ENCODE measurements around the gene UGT1A7. TPM values are rescaled to one million over a fixed set of nuclear protein-coding genes. Genes with fewer than 3 reads are reported as not detected.
"Not testable (repeated sequence)": the region's sequence is repeated elsewhere in the genome, so short reads cannot be mapped to it uniquely, and the experiment has no call there.

UGT1A7 gene
- not detected for total RNA-seq

- no peak for DNase-seq (ENCODE audit: low read depth in 2 of 3, low spot score in 2 of 3)
Measured at GRCh38 chr2:233681521-233682099, at the start of gene UGT1A7. Gene UGT1A7, plus strand, starts transcription at chr2:233681901. Its CDS starts 37 bp downstream, at chr2:233681938.

GRCh38 chr2:233636306-233636705 is 45.4 kb upstream of the UGT1A7 start, which contains the start of gene UGT1A10:
Gene UGT1A10, plus strand, starts transcription at chr2:233636448. Its CDS starts 75 bp downstream, at chr2:233636523.
- not testable (repeated sequence) for DNase-seq (ENCODE audit: low read depth in 2 of 3, low spot score in 2 of 3)

- DNase-seq (ENCODE audit: low read depth in 2 of 3, low spot score in 2 of 3): no peak
Measured at GRCh38 chr2:233638836-233639235, 42.9 kb upstream of the UGT1A7 start.

- no peak for DNase-seq (ENCODE audit: low read depth in 2 of 3, low spot score in 2 of 3)
Measured at GRCh38 chr2:233639860-233640259, 41.8 kb upstream of the UGT1A7 start.

GRCh38 chr2:233643128-233643527 is 38.6 kb upstream of the UGT1A7 start:
- peak in 1 of 3 donors; percentile 2 for DNase-seq (ENCODE audit: low read depth in 2 of 3, low spot score in 2 of 3)

- not testable (repeated sequence) for DNase-seq (ENCODE audit: low read depth in 2 of 3, low spot score in 2 of 3)
Measured at GRCh38 chr2:233646033-233646432, 35.7 kb upstream of the UGT1A7 start.

GRCh38 chr2:233650981-233651380 is 30.7 kb upstream of the UGT1A7 start:
- no peak for DNase-seq (ENCODE audit: low read depth in 2 of 3, low spot score in 2 of 3)

- no peak for DNase-seq (ENCODE audit: low read depth in 2 of 3, low spot score in 2 of 3)
Measured at GRCh38 chr2:233651430-233651829, 30.3 kb upstream of the UGT1A7 start.

GRCh38 chr2:233654501-233654900 is 27.2 kb upstream of the UGT1A7 start:
- no peak for DNase-seq (ENCODE audit: low read depth in 2 of 3, low spot score in 2 of 3)

GRCh38 chr2:233655043-233655442 is 26.7 kb upstream of the UGT1A7 start:
- DNase-seq (ENCODE audit: low read depth in 2 of 3, low spot score in 2 of 3): no peak

- not testable (repeated sequence) for DNase-seq (ENCODE audit: low read depth in 2 of 3, low spot score in 2 of 3)
Measured at GRCh38 chr2:233655943-233656342, 25.8 kb upstream of the UGT1A7 start.

GRCh38 chr2:233656443-233656842 is 25.3 kb upstream of the UGT1A7 start:
- no peak for DNase-seq (ENCODE audit: low read depth in 2 of 3, low spot score in 2 of 3)

GRCh38 chr2:233658610-233659009 is 23.1 kb upstream of the UGT1A7 start:
- DNase-seq (ENCODE audit: low read depth in 2 of 3, low spot score in 2 of 3): no peak

- DNase-seq (ENCODE audit: low read depth in 2 of 3, low spot score in 2 of 3): no peak
Measured at GRCh38 chr2:233663911-233664310, 17.8 kb upstream of the UGT1A7 start.

- no peak for DNase-seq (ENCODE audit: low read depth in 2 of 3, low spot score in 2 of 3)
Measured at GRCh38 chr2:233668605-233669260, 13.0 kb upstream of the UGT1A7 start.

- DNase-seq (ENCODE audit: low read depth in 2 of 3, low spot score in 2 of 3): no peak
Measured at GRCh38 chr2:233671290-233672161, 10.2 kb upstream of the UGT1A7 start, which contains the start of gene UGT1A9. Gene UGT1A9, plus strand, starts transcription at chr2:233671898. Its CDS starts 37 bp downstream, at chr2:233671935.

- DNase-seq (ENCODE audit: low read depth in 2 of 3, low spot score in 2 of 3): peak in 1 of 3 donors; percentile 41
Measured at GRCh38 chr2:233672886-233673285, 8.8 kb upstream of the UGT1A7 start.

- DNase-seq (ENCODE audit: low read depth in 2 of 3, low spot score in 2 of 3): no peak
Measured at GRCh38 chr2:233673896-233674295, 7.8 kb upstream of the UGT1A7 start.

- no peak for DNase-seq (ENCODE audit: low read depth in 2 of 3, low spot score in 2 of 3)
Measured at GRCh38 chr2:233674314-233674713, 7.4 kb upstream of the UGT1A7 start.

- DNase-seq (ENCODE audit: low read depth in 2 of 3, low spot score in 2 of 3): no peak
Measured at GRCh38 chr2:233674995-233675394, 6.7 kb upstream of the UGT1A7 start.

- no peak for DNase-seq (ENCODE audit: low read depth in 2 of 3, low spot score in 2 of 3)
Measured at GRCh38 chr2:233676046-233676445, 5.7 kb upstream of the UGT1A7 start.
